ENCODE results near the gene CD34. TPM values are rescaled to one million over a fixed set of nuclear protein-coding genes. Genes with fewer than 3 reads are reported as not detected.
A peak's percentile ranks its signal among the peaks of the same experiment; 100 is the strongest.

Gene CD34
- total and polyA plus RNA-seq, 2 donors (not counting 1 experiment from before 2014, with no cell fraction given): under 0.01 to 0.51 TPM

DNA sequence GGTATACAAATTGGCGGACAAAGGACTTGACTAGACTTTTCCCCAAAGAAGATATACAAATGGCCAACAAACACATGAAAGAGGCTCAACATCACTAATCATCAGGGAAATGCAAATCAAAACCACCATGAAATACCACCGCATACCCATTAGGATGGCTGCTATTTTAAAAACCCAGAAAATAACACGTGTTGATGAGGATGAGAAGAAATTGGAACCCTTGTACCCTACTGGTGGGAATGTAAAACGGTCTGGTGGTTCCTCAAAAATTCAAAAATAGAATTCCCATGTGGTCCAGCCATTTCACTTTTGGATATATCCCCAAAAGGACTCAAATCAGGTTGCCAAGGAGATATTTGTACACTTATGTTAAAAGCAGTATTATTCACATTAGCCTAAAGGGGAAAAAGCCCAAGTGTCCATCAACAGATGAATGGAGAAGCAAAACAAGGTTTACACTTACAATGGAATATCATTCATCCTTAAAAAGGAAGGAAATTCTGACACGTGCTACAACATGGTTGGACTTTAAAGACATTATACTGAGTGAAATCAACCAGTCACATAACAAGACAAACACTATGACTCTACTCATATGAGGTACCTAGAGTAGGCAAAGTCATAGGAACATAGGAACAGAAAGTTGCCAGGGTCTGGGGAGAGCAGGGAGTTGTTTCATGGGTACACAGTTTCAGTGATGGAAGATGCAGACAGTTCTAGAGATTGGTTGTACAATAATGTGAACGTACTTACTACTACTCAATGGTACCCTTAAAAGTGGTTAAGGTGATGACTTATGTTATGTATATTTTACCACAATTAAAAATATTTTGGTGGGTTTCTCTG lies 17.0 kb downstream of the CD34 start:
- H3K4me2 ChIP-seq (ENCODE audit: extremely low read depth, insufficient read depth, low read length): no peak overlapping the region
- no peaks in the 10 kb centered on the region for H3K79me2 ChIP-seq (ENCODE audit: control insufficient read depth, insufficient read depth, low read length)
- no peak overlapping the region for H3K4me3 ChIP-seq (replicated peaks in 1 of 4; ENCODE audit: control extremely low read depth in 1 of 4, insufficient read depth in 1 of 4, low read depth in 3 of 4, low read length in 4 of 4)
- no peak for TF ChIP-seq EZH2 (IDR thresholded peaks at IDR 0.05; ENCODE audit: low read length, missing control alignments)
- TF ChIP-seq CTCF (conservative IDR thresholded peaks at IDR 0.05 in 1 of 2, IDR thresholded peaks at IDR 0.05 in 1 of 2; ENCODE audit: low read depth in 1 of 2, low read length in 2 of 2): no peak
- no peaks in the 10 kb centered on the region for H3K9me3 ChIP-seq (ENCODE audit: control insufficient read depth, insufficient read depth, low read depth, low read length)
- no peak overlapping the region for H2AFZ ChIP-seq (ENCODE audit: low read length)
- H3K27me3 ChIP-seq (ENCODE audit: control insufficient read depth, insufficient read depth, low read length): no peaks in the 10 kb centered on the region
- H4K20me1 ChIP-seq (ENCODE audit: control insufficient read depth, extremely low read depth, insufficient read depth, low read length): no peaks in the 10 kb centered on the region
- H3K36me3 ChIP-seq (ENCODE audit: control insufficient read depth, insufficient read depth, low read length): no peaks in the 10 kb centered on the region
- no peak overlapping the region for H3K9ac ChIP-seq (ENCODE audit: insufficient read depth, low read length)
- H3K4me1 ChIP-seq (ENCODE audit: control insufficient read depth, extremely low read depth, insufficient read depth, low read length): peaks cover 19% of the 10 kb centered on the region
- DNase-seq (ENCODE audit: low read depth in 2 of 2): no peak
- no peak overlapping the region for H3K27ac ChIP-seq (ENCODE audit: insufficient read depth, low read length)

DNA sequence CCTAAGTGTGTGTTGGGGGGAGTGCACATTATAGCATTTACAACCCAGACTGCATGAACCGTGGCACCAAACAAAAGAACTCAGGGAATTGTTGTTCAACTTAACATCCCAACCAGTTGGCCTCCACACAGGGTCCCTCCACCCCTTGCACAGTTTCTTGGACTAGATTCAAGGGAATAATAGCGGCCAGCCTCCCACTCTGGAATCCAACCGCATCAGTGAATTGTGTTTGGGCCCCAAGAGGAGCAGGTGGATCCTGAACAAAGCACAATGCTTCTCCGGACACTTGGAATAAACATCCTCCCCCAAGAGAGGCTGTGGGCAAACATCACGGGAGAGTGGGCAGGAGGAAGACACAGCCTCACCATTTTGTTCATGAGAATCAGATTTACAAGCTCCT lies 18.2 kb downstream of the CD34 start:
- no peak overlapping the region for H3K9ac ChIP-seq (ENCODE audit: insufficient read depth, low read length)
- no peak overlapping the region for H2AFZ ChIP-seq (ENCODE audit: low read length)
- TF ChIP-seq EZH2 (IDR thresholded peaks at IDR 0.05; ENCODE audit: low read length, missing control alignments) (no peak), CTCF (conservative IDR thresholded peaks at IDR 0.05 in 1 of 2, IDR thresholded peaks at IDR 0.05 in 1 of 2; ENCODE audit: low read depth in 1 of 2, low read length in 2 of 2) (no peak)
- no peaks in the 10 kb centered on the region for H4K20me1 ChIP-seq (ENCODE audit: control insufficient read depth, extremely low read depth, insufficient read depth, low read length)
- H3K27ac ChIP-seq (ENCODE audit: insufficient read depth, low read length): no peak overlapping the region
- DNase-seq (ENCODE audit: low read depth in 2 of 2): no peak
- no peak overlapping the region for H3K4me3 ChIP-seq (replicated peaks in 1 of 4; ENCODE audit: control extremely low read depth in 1 of 4, insufficient read depth in 1 of 4, low read depth in 3 of 4, low read length in 4 of 4)
- no peaks in the 10 kb centered on the region for H3K9me3 ChIP-seq (ENCODE audit: control insufficient read depth, insufficient read depth, low read depth, low read length)
- H3K4me2 ChIP-seq (ENCODE audit: extremely low read depth, insufficient read depth, low read length): no peak overlapping the region
- H3K79me2 ChIP-seq (ENCODE audit: control insufficient read depth, insufficient read depth, low read length): no peaks in the 10 kb centered on the region
- H3K4me1 ChIP-seq (ENCODE audit: control insufficient read depth, extremely low read depth, insufficient read depth, low read length): peaks cover 27% of the 10 kb centered on the region
- no peaks in the 10 kb centered on the region for H3K36me3 ChIP-seq (ENCODE audit: control insufficient read depth, insufficient read depth, low read length)
- H3K27me3 ChIP-seq (ENCODE audit: control insufficient read depth, insufficient read depth, low read length): no peaks in the 10 kb centered on the region

DNA sequence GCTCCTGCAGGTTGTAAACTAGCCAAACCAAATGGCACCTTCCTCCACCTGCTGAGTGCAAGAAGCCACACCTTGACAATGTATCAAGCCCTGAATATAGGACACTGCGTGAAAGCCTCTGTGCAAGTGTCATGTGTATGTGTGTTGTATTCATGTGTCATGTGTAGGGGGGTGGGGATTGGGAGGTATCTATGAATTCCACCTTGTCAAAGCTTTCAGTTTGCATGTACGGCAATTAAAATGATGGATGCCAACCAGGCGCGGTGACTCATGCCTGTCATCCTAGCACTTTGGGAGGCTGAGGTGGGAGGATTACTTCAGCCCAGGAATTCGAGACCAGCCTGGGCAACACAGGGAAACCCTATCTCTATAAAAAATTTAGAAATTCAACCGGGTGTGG lies 19.8 kb downstream of the CD34 start:
- H3K27ac ChIP-seq (ENCODE audit: insufficient read depth, low read length): peak overlapping the region; percentile 93
- no peaks in the 10 kb centered on the region for H3K27me3 ChIP-seq (ENCODE audit: control insufficient read depth, insufficient read depth, low read length)
- H3K9me3 ChIP-seq (ENCODE audit: control insufficient read depth, insufficient read depth, low read depth, low read length): no peaks in the 10 kb centered on the region
- TF ChIP-seq EZH2 (IDR thresholded peaks at IDR 0.05; ENCODE audit: low read length, missing control alignments) (no peak), CTCF (conservative IDR thresholded peaks at IDR 0.05 in 1 of 2, IDR thresholded peaks at IDR 0.05 in 1 of 2; ENCODE audit: low read depth in 1 of 2, low read length in 2 of 2) (no peak)
- no peak for DNase-seq (ENCODE audit: low read depth in 2 of 2)
- H2AFZ ChIP-seq (ENCODE audit: low read length): no peak overlapping the region
- H3K79me2 ChIP-seq (ENCODE audit: control insufficient read depth, insufficient read depth, low read length): no peaks in the 10 kb centered on the region
- H3K9ac ChIP-seq (ENCODE audit: insufficient read depth, low read length): no peak overlapping the region
- H3K36me3 ChIP-seq (ENCODE audit: control insufficient read depth, insufficient read depth, low read length): no peaks in the 10 kb centered on the region
- H3K4me2 ChIP-seq (ENCODE audit: extremely low read depth, insufficient read depth, low read length): no peak overlapping the region
- no peaks in the 10 kb centered on the region for H4K20me1 ChIP-seq (ENCODE audit: control insufficient read depth, extremely low read depth, insufficient read depth, low read length)
- peaks cover 27% of the 10 kb centered on the region for H3K4me1 ChIP-seq (ENCODE audit: control insufficient read depth, extremely low read depth, insufficient read depth, low read length)
- no peak overlapping the region for H3K4me3 ChIP-seq (replicated peaks in 1 of 4; ENCODE audit: control extremely low read depth in 1 of 4, insufficient read depth in 1 of 4, low read depth in 3 of 4, low read length in 4 of 4)
